HepG2 (cell line): Measurements from ENCODE around the gene USP20. TPM values are rescaled to one million over a fixed set of nuclear protein-coding genes. Genes with fewer than 3 reads are reported as not detected.

Experiments
- ATAC-seq: fragments of 200-7000 bp; cut with Tn5 transposase; 3 replicates; pipeline ENCODE4 v1.9.1; 2020; ENCODE audit warnings: mild to moderate bottlenecking, moderate library complexity
- BruUV-seq: library from RNA; stranded (reverse); fragments of 400-500 nt; replicated peaks from 2 replicates; lab custom pipeline; 2021; lab: Mats Ljungman, UMichigan
- CTCF ChIA-PET: fragments of 300-600 bp; formaldehyde crosslinking; extraction: SDS; loops from one replicate; lab custom pipeline; 2021; ENCODE audit warnings: low total read pairs, inconsistent platforms, low intra/inter-chr PET ratio; lab: Yijun Ruan, JAX
- POLR2A ChIA-PET: fragments of 350-600 bp; sonication (Branson Sonifier 250); formaldehyde crosslinking; loops from one replicate; lab custom pipeline; 2020; ENCODE audit warnings: antibody characterized with exemption, inconsistent platforms; lab: Yijun Ruan, JAX
- DNase-seq: peaks from one replicate; pipeline ENCODE4 v3.0.0-alpha.2; 2015; ENCODE audit warnings: low spot score
- FAIRE-seq: peaks from 3 replicates; lab custom pipeline; 2011; peaks lifted over from hg19 to GRCh38; lab: Jason Lieb, UNC
- H2AFZ ChIP-seq: one replicate; pipeline ENCODE4 v1.6.1; 2011; ENCODE audit warnings: low read length, inconsistent platforms
- H3K27ac ChIP-seq: fragments of 300-600 bp; 3 replicates; pipeline ENCODE4 v1.8.0; 2011; ENCODE audit warnings: mixed run types, mild to moderate bottlenecking, mixed read lengths, low read length, inconsistent platforms; ENCODE audit not compliant: insufficient read depth; ENCODE audit errors: extremely low read length
- H3K27me3 ChIP-seq, 2 experiments: fragments of 200-600 bp in 1 of 2; 2 replicates in 1 of 2; 3 replicates in 1 of 2; pipeline versions ENCODE4 v1.6.0 to v1.8.0; 2011; ENCODE audit warnings: low read length in 2 of 2, mild to moderate bottlenecking in 2 of 2, moderate library complexity in 2 of 2, inconsistent platforms in 1 of 2; ENCODE audit not compliant: insufficient read depth in 2 of 2, control insufficient read depth in 1 of 2
- H3K36me3 ChIP-seq, 2 experiments: fragments of 200-600 bp in 1 of 2; replicated peaks in 1 of 2; 2 replicates in 1 of 2; 3 replicates in 1 of 2; pipeline versions ENCODE4 v1.5.1 to v1.8.0; 2011; ENCODE audit warnings: low read length in 2 of 2, inconsistent platforms in 1 of 2; ENCODE audit not compliant: insufficient read depth in 2 of 2, control insufficient read depth in 1 of 2
- H3K4me1 ChIP-seq: 2 replicates; pipeline ENCODE4 v1.5.1; 2012; ENCODE audit warnings: low read length, inconsistent platforms; ENCODE audit not compliant: insufficient read depth
- H3K4me2 ChIP-seq: 2 replicates; pipeline ENCODE4 v1.6.0; 2011; ENCODE audit warnings: low read depth, low read length, inconsistent platforms
- H3K4me3 ChIP-seq, 3 experiments: fragments of 200-600 bp in 1 of 3; sonication (generic), shearing (Covaris generic) in 1 of 3; replicated peaks in 1 of 3; 2 replicates each; pipeline ENCODE4 v1.5.1; 2011 to 2016; ENCODE audit warnings: low read length in 3 of 3, inconsistent platforms in 2 of 3, low read depth in 2 of 3, mild to moderate bottlenecking in 2 of 3, control low read depth in 1 of 3, mixed read lengths in 1 of 3; ENCODE audit not compliant: insufficient read depth in 1 of 3
- H3K79me2 ChIP-seq: one replicate; pipeline ENCODE4 v1.6.1; 2011; ENCODE audit warnings: low read length, inconsistent platforms; ENCODE audit not compliant: insufficient read depth
- H3K9ac ChIP-seq: 2 replicates; pipeline ENCODE4 v1.6.0; 2011; ENCODE audit warnings: mild to moderate bottlenecking, low read depth, low read length, inconsistent platforms; ENCODE audit not compliant: insufficient read depth
- H3K9me3 ChIP-seq: 2 replicates; pipeline ENCODE4 v1.5.1; 2012; ENCODE audit warnings: mild to moderate bottlenecking, low read length
- H4K20me1 ChIP-seq: 2 replicates; pipeline ENCODE4 v1.6.0; 2011; ENCODE audit warnings: inconsistent platforms, mild to moderate bottlenecking, low read length, moderate library complexity; ENCODE audit not compliant: insufficient read depth
- ARHGAP35 ChIP-seq: sonication (generic); formaldehyde crosslinking; IDR thresholded peaks from 2 replicates; pipeline ENCODE4 v1.9.0; 2022; ENCODE audit warnings: mild to moderate bottlenecking, inconsistent platforms, moderate library complexity, missing genetic modification reagents, borderline replicate concordance
- FOXJ3 ChIP-seq: sonication (generic); formaldehyde crosslinking; IDR thresholded peaks from 2 replicates; pipeline ENCODE4 v1.4.0; 2020; ENCODE audit warnings: missing genetic modification reagents, mild to moderate bottlenecking, borderline replicate concordance
- NFIB ChIP-seq: sonication (generic); formaldehyde crosslinking; IDR thresholded peaks from 2 replicates; pipeline ENCODE4 v1.9.0; 2021; ENCODE audit warnings: missing genetic modification reagents, mild to moderate bottlenecking, borderline replicate concordance
- ZNF24 ChIP-seq: fragments of 450-650 bp; IDR thresholded peaks from 2 replicates; pipeline ENCODE4 v1.6.1; 2017; ENCODE audit warnings: antibody characterized with exemption, mild to moderate bottlenecking
- ZNF792 ChIP-seq: IDR thresholded peaks from 2 replicates; pipeline ENCODE4 v1.6.1; 2016
- ZZZ3 ChIP-seq: sonication (generic); formaldehyde crosslinking; IDR thresholded peaks from 2 replicates; pipeline ENCODE4 v1.4.0; 2020; ENCODE audit warnings: missing genetic modification reagents, mild to moderate bottlenecking, borderline replicate concordance
- WGBS: methylation state at CpG from one replicate; pipeline ENCODE4 v1.1.6; 2017; ENCODE audit warnings: low lambda C conversion rate; 5-methylcytosine and 5-hydroxymethylcytosine counted together
- in situ Hi-C: cut with HindIII; loops from 2 replicates; pipeline ENCODE4 v1.10.0; 2017; ENCODE audit warnings: low pct_unique_long_range_greater_than_20kb; ENCODE audit not compliant: extremely low pct_ligation_motif_present
- intact Hi-C: fragments of 100-400 bp; cut with micrococcal nuclease; formaldehyde crosslinking; loops from one replicate; pipeline ENCODE4 v1.10.0; 2022; ENCODE audit not compliant: unreplicated experiment
- polyA plus RNA-seq, 8 experiments: library from polyadenylated mRNA; depleted of rRNA in 3 of 8; stranded (reverse) in 7 of 8; unstranded in 1 of 8; fragments of >200 nt; fragmentation: Illumina TruSeq in 4 of 8; extraction: Trizol in 4 of 8; gene quantifications; 2 replicates each; pipeline versions ENCODE4 v1.2.1 to v1.2.3, GENCODE V29; 2011 to 2016; ENCODE audit warnings: low read depth in 4 of 8, missing spikeins in 1 of 8, mixed read lengths in 1 of 8; ENCODE audit not compliant: insufficient read depth in 1 of 8
- total RNA-seq, 5 experiments: library from RNA; depleted of rRNA; stranded (reverse); fragments of >200 nt; fragmentation: Illumina TruSeq; extraction: Trizol; gene quantifications; 2 replicates each; pipeline ENCODE4 v1.2.3, GENCODE V29; 2016; ENCODE audit warnings: low read depth in 1 of 5
- TF ChIP-seq, protein P1 (sequence below): sonication (generic); formaldehyde crosslinking; IDR thresholded peaks from 2 replicates; pipeline ENCODE4 v1.9.0; 2022; ENCODE audit warnings: low read depth, missing genetic modification reagents
- TF ChIP-seq, protein P2 (sequence below): sonication (generic); formaldehyde crosslinking; IDR thresholded peaks from 2 replicates; pipeline ENCODE4 v1.8.0; 2022; ENCODE audit warnings: mild to moderate bottlenecking, missing genetic modification reagents, borderline replicate concordance
- TF ChIP-seq, protein P3 (sequence below), 2 experiments: sonication (generic) in 1 of 2; formaldehyde crosslinking in 1 of 2; IDR thresholded peaks; 2 replicates each; pipeline versions ENCODE4 v1.5.1 to v1.6.1; 2011 to 2020; ENCODE audit warnings: borderline replicate concordance in 1 of 2, low read depth in 1 of 2, low read length in 1 of 2, mild to moderate bottlenecking in 1 of 2, missing genetic modification reagents in 1 of 2, moderate library complexity in 1 of 2
- TF ChIP-seq, protein P4 (sequence below): IDR thresholded peaks from 2 replicates; pipeline ENCODE4 v1.6.1; 2012; ENCODE audit warnings: low read length, improper control_type of control experiment

Gene USP20
- total and polyA plus RNA-seq, 2 of the 13 experiments (the other 11 are each of a cell fraction or from before 2014, with no cell fraction given): 4.4 to 5.9 TPM

DNA sequence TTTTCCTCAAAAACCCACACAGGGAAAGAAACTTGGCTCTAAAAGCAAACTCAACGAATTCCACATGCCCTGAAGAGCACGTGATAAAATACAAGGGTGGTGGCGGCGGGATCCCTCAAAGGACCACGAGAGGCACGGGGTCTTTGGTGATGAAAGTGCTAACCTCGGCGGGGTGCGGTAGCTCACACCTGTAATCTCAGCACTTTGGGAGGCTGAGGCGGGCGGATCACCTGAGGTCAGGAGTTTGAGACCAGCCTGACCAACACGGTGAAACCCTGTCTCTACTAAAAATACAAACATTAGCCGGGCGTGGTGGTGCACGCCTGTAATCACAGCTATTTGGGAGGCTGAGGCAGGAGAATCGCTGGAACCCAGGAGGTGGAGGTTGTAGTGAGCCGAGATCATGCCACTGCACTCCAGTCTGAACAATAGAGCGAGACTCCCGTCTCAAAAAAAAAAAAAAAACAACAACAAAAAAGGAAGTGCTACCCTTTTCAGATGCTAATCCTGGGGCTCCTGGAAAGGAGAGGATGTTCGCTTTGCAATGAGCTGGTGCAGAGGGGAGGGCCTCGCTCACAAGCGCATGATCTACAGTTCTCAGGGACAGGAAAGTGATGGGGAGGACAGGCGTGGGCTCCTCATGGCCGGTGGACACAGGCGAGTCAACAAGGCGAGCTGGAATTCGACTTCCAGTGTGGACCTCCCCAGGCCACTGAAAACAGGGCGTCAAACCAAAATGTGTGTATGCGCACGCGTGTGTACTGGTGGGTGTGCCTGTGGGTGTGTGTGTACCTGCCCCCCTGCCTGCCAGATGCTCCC is 54.1 kb downstream of the USP20 start (continued):
- TF ChIP-seq, protein P1, sequence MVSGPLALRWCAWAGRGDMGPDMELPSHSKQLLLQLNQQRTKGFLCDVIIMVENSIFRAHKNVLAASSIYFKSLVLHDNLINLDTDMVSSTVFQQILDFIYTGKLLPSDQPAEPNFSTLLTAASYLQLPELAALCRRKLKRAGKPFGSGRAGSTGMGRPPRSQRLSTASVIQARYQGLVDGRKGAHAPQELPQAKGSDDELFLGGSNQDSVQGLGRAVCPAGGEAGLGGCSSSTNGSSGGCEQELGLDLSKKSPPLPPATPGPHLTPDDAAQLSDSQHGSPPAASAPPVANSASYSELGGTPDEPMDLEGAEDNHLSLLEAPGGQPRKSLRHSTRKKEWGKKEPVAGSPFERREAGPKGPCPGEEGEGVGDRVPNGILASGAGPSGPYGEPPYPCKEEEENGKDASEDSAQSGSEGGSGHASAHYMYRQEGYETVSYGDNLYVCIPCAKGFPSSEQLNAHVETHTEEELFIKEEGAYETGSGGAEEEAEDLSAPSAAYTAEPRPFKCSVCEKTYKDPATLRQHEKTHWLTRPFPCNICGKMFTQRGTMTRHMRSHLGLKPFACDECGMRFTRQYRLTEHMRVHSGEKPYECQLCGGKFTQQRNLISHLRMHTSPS (CRISPR knock-in tag): no peak
- no peak for TF ChIP-seq ZNF792 (CRISPR knock-in tag)

DNA sequence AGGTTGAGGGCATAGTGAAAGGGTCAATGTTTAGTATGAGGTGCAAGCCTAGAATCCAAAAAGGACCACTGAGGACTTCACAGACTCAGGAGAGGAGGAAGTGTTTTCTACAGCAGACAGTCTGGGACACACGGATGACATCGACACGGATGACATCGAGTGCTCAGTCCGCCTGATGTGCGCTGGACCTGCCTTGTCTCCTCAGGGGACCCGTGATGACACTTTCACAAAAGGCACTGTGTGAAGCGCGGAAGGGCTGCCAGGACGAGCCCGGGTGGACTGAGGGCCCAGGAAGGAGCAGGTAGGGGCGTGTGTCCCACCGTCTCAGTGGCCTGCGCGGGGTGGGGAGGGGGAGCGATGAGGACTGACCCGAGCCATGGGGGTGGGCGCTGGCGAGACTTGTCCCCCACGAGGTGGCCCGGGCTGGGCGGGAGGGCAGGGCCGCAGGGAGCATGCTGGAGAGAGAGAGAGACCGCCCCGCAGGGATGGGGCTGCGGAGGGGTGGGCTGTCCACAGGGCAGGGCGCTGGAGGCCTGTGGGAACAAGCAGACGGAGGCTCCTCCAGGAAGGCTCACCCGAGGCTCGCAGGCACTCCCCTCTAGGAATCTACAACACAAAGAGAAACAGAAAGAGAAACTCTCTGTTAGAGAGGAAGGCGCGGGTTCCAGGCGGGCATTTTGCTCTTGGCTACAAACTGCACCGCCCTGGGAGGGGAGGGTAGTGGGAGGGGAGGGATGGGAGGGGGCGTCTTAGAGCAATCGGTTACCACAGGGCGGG is 54.9 kb downstream of the USP20 start:
- in situ Hi-C loops (loop anchor here (5.0 to 10.0 kb wide), 2 partner anchors 152 to 215 kb away; partner anchors contain the start of gene FNBP1), intact Hi-C loops (loop anchor here (5.0 kb wide), 1 partner anchor 207 kb away; no protein-coding TSS in a partner anchor)
- BruUV-seq: no TSS peak
- CTCF ChIA-PET: no interaction called here
- H2AFZ ChIP-seq: no peak overlapping the region
- DNase-seq (no peak), FAIRE-seq (no peak), ATAC-seq (no peak)
- no peaks in the 10 kb centered on the region for H4K20me1 ChIP-seq
- WGBS: 97% methylated on average over 34 of the region's 37 CpGs
- H3K27ac ChIP-seq: no peak overlapping the region
- H3K36me3 ChIP-seq: peaks cover 4% of the 10 kb centered on the region in 2 experiments; a peak in 2 of 5 replicates
- H3K4me1 ChIP-seq: peaks cover 11% of the 10 kb centered on the region
- H3K9me3 ChIP-seq: no peaks in the 10 kb centered on the region
- POLR2A ChIA-PET: no interaction called here
- no peak overlapping the region for H3K4me3 ChIP-seq
- H3K79me2 ChIP-seq: no peaks in the 10 kb centered on the region
- no peaks in the 10 kb centered on the region; a peak in 1 of 5 replicates for H3K27me3 ChIP-seq
- no peak overlapping the region for H3K9ac ChIP-seq
- no peak overlapping the region for H3K4me2 ChIP-seq
- no peak for TF ChIP-seq NFIB (CRISPR knock-in tag)
- TF ChIP-seq, protein P2, sequence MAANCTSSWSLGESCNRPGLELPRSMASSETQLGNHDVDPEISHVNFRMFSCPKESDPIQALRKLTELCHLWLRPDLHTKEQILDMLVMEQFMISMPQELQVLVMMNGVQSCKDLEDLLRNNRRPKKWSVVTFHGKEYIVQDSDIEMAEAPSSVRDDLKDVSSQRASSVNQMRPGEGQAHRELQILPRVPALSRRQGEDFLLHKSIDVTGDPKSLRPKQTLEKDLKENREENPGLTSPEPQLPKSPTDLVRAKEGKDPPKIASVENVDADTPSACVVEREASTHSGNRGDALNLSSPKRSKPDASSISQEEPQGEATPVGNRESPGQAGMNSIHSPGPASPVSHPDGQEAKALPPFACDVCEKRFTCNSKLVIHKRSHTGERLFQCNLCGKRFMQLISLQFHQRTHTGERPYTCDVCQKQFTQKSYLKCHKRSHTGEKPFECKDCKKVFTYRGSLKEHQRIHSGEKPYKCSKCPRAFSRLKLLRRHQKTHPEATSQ: no peak
- no peak for TF ChIP-seq ARHGAP35 (CRISPR knock-in tag)
- no peak for TF ChIP-seq FOXJ3
- TF ChIP-seq, protein P3, sequence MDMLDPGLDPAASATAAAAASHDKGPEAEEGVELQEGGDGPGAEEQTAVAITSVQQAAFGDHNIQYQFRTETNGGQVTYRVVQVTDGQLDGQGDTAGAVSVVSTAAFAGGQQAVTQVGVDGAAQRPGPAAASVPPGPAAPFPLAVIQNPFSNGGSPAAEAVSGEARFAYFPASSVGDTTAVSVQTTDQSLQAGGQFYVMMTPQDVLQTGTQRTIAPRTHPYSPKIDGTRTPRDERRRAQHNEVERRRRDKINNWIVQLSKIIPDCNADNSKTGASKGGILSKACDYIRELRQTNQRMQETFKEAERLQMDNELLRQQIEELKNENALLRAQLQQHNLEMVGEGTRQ (IDR thresholded peaks at IDR 0.05; ENCODE audit: low read depth, low read length): no peak
- TF ChIP-seq, protein P3 (CRISPR knock-in tag; IDR thresholded peaks at IDR 0.05; ENCODE audit: borderline replicate concordance): no peak
- no peak for TF ChIP-seq ZZZ3 (CRISPR knock-in tag)
- TF ChIP-seq, protein P4, sequence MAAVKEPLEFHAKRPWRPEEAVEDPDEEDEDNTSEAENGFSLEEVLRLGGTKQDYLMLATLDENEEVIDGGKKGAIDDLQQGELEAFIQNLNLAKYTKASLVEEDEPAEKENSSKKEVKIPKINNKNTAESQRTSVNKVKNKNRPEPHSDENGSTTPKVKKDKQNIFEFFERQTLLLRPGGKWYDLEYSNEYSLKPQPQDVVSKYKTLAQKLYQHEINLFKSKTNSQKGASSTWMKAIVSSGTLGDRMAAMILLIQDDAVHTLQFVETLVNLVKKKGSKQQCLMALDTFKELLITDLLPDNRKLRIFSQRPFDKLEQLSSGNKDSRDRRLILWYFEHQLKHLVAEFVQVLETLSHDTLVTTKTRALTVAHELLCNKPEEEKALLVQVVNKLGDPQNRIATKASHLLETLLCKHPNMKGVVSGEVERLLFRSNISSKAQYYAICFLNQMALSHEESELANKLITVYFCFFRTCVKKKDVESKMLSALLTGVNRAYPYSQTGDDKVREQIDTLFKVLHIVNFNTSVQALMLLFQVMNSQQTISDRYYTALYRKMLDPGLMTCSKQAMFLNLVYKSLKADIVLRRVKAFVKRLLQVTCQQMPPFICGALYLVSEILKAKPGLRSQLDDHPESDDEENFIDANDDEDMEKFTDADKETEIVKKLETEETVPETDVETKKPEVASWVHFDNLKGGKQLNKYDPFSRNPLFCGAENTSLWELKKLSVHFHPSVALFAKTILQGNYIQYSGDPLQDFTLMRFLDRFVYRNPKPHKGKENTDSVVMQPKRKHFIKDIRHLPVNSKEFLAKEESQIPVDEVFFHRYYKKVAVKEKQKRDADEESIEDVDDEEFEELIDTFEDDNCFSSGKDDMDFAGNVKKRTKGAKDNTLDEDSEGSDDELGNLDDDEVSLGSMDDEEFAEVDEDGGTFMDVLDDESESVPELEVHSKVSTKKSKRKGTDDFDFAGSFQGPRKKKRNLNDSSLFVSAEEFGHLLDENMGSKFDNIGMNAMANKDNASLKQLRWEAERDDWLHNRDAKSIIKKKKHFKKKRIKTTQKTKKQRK: no peak
- TF ChIP-seq ZNF24: no peak
